CD8-positive, alpha-beta memory T cell (primary cell): ENCODE measurements around the gene ANKRD63. TPM values are rescaled to one million over a fixed set of nuclear protein-coding genes. Genes with fewer than 3 reads are reported as not detected.

Experiments
- CTCF ChIA-PET: fragments of 350-600 bp; sonication (Branson Sonifier 250); formaldehyde crosslinking; loops from one replicate; lab custom pipeline; 2021; ENCODE audit warnings: antibody characterized with exemption; lab: Charles Lee
- POLR2A ChIA-PET: fragments of 350-600 bp; sonication (Branson Sonifier 250); formaldehyde crosslinking; loops from one replicate; lab custom pipeline; 2021; ENCODE audit warnings: antibody characterized with exemption; lab: Charles Lee
- DNase-seq, 5 donors: peaks; one replicate each; pipeline versions ENCODE4 v3.0.0 to v3.0.0-alpha.2; 2020 to 2022; ENCODE audit warnings: mixed read lengths in 1 of 5
- H3K27ac ChIP-seq: one replicate; pipeline ENCODE4 v1.7.0; 2013; ENCODE audit warnings: low read depth, mild to moderate bottlenecking, low read length, moderate library complexity
- H3K27me3 ChIP-seq: 2 replicates; pipeline ENCODE4 v1.7.0; 2013; ENCODE audit warnings: low read length, mild to moderate bottlenecking; ENCODE audit not compliant: insufficient read depth, poor library complexity, severe bottlenecking
- H3K36me3 ChIP-seq: 2 replicates; pipeline ENCODE4 v1.7.0; 2013; ENCODE audit warnings: mild to moderate bottlenecking, low read length, moderate library complexity; ENCODE audit not compliant: insufficient read depth
- H3K4me1 ChIP-seq: 2 replicates; pipeline ENCODE4 v1.7.0; 2013; ENCODE audit warnings: mild to moderate bottlenecking, low read length, moderate library complexity; ENCODE audit not compliant: insufficient read depth
- H3K4me3 ChIP-seq: 2 replicates; pipeline ENCODE4 v1.7.0; 2013; ENCODE audit warnings: mild to moderate bottlenecking, low read length
- H3K9me3 ChIP-seq: 2 replicates; pipeline ENCODE4 v1.7.0; 2013; ENCODE audit warnings: mild to moderate bottlenecking, low read length
- H3K27ac Mint-ChIP-seq, 8 donors: one replicate each; pipeline ENCODE4 v1.8.0; 2020 to 2021; ENCODE audit warnings: mixed read lengths in 8 of 8, mild to moderate bottlenecking in 6 of 8, inconsistent platforms in 3 of 8, moderate library complexity in 3 of 8
- H3K27me3 Mint-ChIP-seq, 2 donors: one replicate each; pipeline ENCODE4 v1.8.0; 2020 to 2021; ENCODE audit warnings: mixed read lengths in 2 of 2, mild to moderate bottlenecking in 1 of 2, moderate library complexity in 1 of 2
- H3K36me3 Mint-ChIP-seq, 3 donors: one replicate each; pipeline ENCODE4 v1.8.0; 2020 to 2021; ENCODE audit warnings: mixed read lengths in 3 of 3, inconsistent platforms in 1 of 3, mild to moderate bottlenecking in 1 of 3
- H3K4me1 Mint-ChIP-seq, 3 donors: one replicate each; pipeline ENCODE4 v1.8.0; 2020 to 2021; ENCODE audit warnings: mixed read lengths in 3 of 3, inconsistent platforms in 1 of 3, mild to moderate bottlenecking in 1 of 3
- H3K4me3 Mint-ChIP-seq, 7 donors: one replicate each; pipeline ENCODE4 v1.8.0; 2020 to 2021; ENCODE audit warnings: mixed read lengths in 7 of 7, mild to moderate bottlenecking in 6 of 7, moderate library complexity in 4 of 7, inconsistent platforms in 2 of 7
- H3K9me3 Mint-ChIP-seq, 5 donors: one replicate each; pipeline ENCODE4 v1.8.0; 2020 to 2022; ENCODE audit warnings: mixed read lengths in 5 of 5, mild to moderate bottlenecking in 3 of 5, moderate library complexity in 2 of 5, inconsistent platforms in 1 of 5
- polyA plus RNA-seq: library from polyadenylated mRNA; unstranded; fragments of 300-500 nt; fragmentation: Illumina TruSeq; gene quantifications from one replicate; pipeline ENCODE4 v1.2.3, GENCODE V29; 2021
- total RNA-seq, 2 experiments: library from RNA; stranded (reverse); gene quantifications; one replicate each; pipeline ENCODE4 v1.2.3, GENCODE V29; 2021

ANKRD63 gene
- total and polyA plus RNA-seq, 3 experiments from 2014 or later, result not detected

GRCh38 chr15:40293905-40294895 lies 11.3 kb upstream of the ANKRD63 start:
- no peak overlapping the region for H3K4me3 Mint-ChIP-seq
- Histone ChIP-seq H3K27me3 (no peaks in the 10 kb centered on the region), H3K9me3 (no peaks in the 10 kb centered on the region), H3K4me1 (no peaks in the 10 kb centered on the region), H3K27ac (no peak overlapping the region), H3K36me3 (peaks cover 11% of the 10 kb centered on the region), H3K4me3 (no peak overlapping the region)
- peaks cover 2 to 81% (median 15%) of the 10 kb centered on the region in 3 donors for H3K36me3 Mint-ChIP-seq
- no peaks in the 10 kb centered on the region for H3K9me3 Mint-ChIP-seq
- H3K27ac Mint-ChIP-seq, result peak overlapping the region in 1 of 8 donors; percentile 79
- POLR2A ChIA-PET, result interaction anchor here (0.8 kb wide), 1 partner anchor 13 kb away, joined by 3 read pairs; the partner anchor contains the start of gene PLCB2
- H3K4me1 Mint-ChIP-seq, result no peaks in the 10 kb centered on the region
- CTCF ChIA-PET, result interaction anchor here (1.0 to 1.4 kb wide), 6 partner anchors 13 to 50 kb away, joined by 3 to 6 read pairs (median 4); partner anchors contain the start of gene PLCB2
- DNase-seq, result no peak
- no peaks in the 10 kb centered on the region for H3K27me3 Mint-ChIP-seq

GRCh38 chr15:40293006-40293405 lies 10.1 kb upstream of the ANKRD63 start:
- no peaks in the 10 kb centered on the region for H3K9me3 Mint-ChIP-seq
- H3K9me3 ChIP-seq, result no peaks in the 10 kb centered on the region
- H3K4me3 Mint-ChIP-seq, result no peak overlapping the region
- DNase-seq, result no peak
- no peak overlapping the region for H3K4me3 ChIP-seq
- POLR2A ChIA-PET, result interaction anchor here (0.8 kb wide), 1 partner anchor 14 kb away, joined by 3 read pairs; the partner anchor contains the start of gene PLCB2
- H3K4me1 Mint-ChIP-seq, result no peaks in the 10 kb centered on the region
- CTCF ChIA-PET, result interaction anchor here (1.0 to 1.4 kb wide), 3 partner anchors 14 to 51 kb away, joined by 3 to 4 read pairs (median 3); no protein-coding TSS in a partner anchor
- no peak overlapping the region for H3K27ac ChIP-seq
- peaks cover 0 to 79% (median 12%) of the 10 kb centered on the region in 3 donors for H3K36me3 Mint-ChIP-seq
- H3K27ac Mint-ChIP-seq, result peak overlapping the region in 2 of 8 donors; percentile 32 to 36
- H3K27me3 Mint-ChIP-seq, result no peaks in the 10 kb centered on the region
- no peaks in the 10 kb centered on the region for H3K27me3 ChIP-seq
- H3K36me3 ChIP-seq, result peaks cover 7% of the 10 kb centered on the region
- no peaks in the 10 kb centered on the region for H3K4me1 ChIP-seq

- H3K36me3 Mint-ChIP-seq, result peaks cover 0 to 78% (median 12%) of the 10 kb centered on the region in 3 donors
- POLR2A ChIA-PET, result no interaction called here
- peaks cover 7% of the 10 kb centered on the region for H3K36me3 ChIP-seq
Measured at GRCh38 chr15:40292246-40292645, 9.4 kb upstream of the ANKRD63 start.

GRCh38 chr15:40290918-40291574 lies 8.2 kb upstream of the ANKRD63 start:
- Histone ChIP-seq H3K9me3 (no peaks in the 10 kb centered on the region), H3K27ac (no peak overlapping the region), H3K4me3 (no peak overlapping the region), H3K36me3 (peaks cover 7% of the 10 kb centered on the region), H3K4me1 (no peaks in the 10 kb centered on the region), H3K27me3 (no peaks in the 10 kb centered on the region)
- CTCF ChIA-PET, result interaction anchor here (0.9 to 2.7 kb wide), 7 partner anchors 11 to 131 kb away, joined by 3 to 9 read pairs (median 3); partner anchors contain the start of genes INAFM2 and PLCB2
- Mint-ChIP-seq H3K9me3 (no peaks in the 10 kb centered on the region), H3K27ac (no peak overlapping the region), H3K4me3 (no peak overlapping the region), H3K4me1 (no peaks in the 10 kb centered on the region), H3K36me3 (peaks cover 0 to 72% (median 7%) of the 10 kb centered on the region in 3 donors), H3K27me3 (no peaks in the 10 kb centered on the region)
- POLR2A ChIA-PET, result no interaction called here
- no peak for DNase-seq

More at GRCh38 chr15:40292246-40292645, 9.4 kb upstream of the ANKRD63 start:
- Mint-ChIP-seq H3K4me1 (no peaks in the 10 kb centered on the region), H3K9me3 (no peaks in the 10 kb centered on the region), H3K4me3 (no peak overlapping the region), H3K27me3 (no peaks in the 10 kb centered on the region), H3K27ac (peak overlapping the region in 2 of 8 donors; percentile 33 to 61)
- CTCF ChIA-PET, result interaction anchor here (1.0 to 1.8 kb wide), 3 partner anchors 16 to 52 kb away, joined by 3 to 6 read pairs (median 3); partner anchors contain the start of gene PLCB2
- Histone ChIP-seq H3K4me3 (no peak overlapping the region), H3K9me3 (no peaks in the 10 kb centered on the region), H3K27me3 (no peaks in the 10 kb centered on the region), H3K27ac (no peak overlapping the region), H3K4me1 (no peaks in the 10 kb centered on the region)
- DNase-seq, result no peak

GRCh38 chr15:40290545-40290917 lies 7.7 kb upstream of the ANKRD63 start:
- no peak overlapping the region for H3K4me3 Mint-ChIP-seq
- Histone ChIP-seq H3K9me3 (no peaks in the 10 kb centered on the region), H3K36me3 (peaks cover 7% of the 10 kb centered on the region), H3K4me1 (no peaks in the 10 kb centered on the region), H3K27ac (no peak overlapping the region), H3K27me3 (no peaks in the 10 kb centered on the region), H3K4me3 (no peak overlapping the region)
- H3K36me3 Mint-ChIP-seq, result peaks cover 0 to 67% (median 6%) of the 10 kb centered on the region in 3 donors
- no peaks in the 10 kb centered on the region for H3K4me1 Mint-ChIP-seq
- H3K27me3 Mint-ChIP-seq, result no peaks in the 10 kb centered on the region
- POLR2A ChIA-PET, result no interaction called here
- CTCF ChIA-PET, result interaction anchor here (1.0 to 2.7 kb wide), 7 partner anchors 11 to 132 kb away, joined by 3 to 9 read pairs (median 5); partner anchors contain the start of genes INAFM2 and PLCB2
- DNase-seq, result no peak
- peak overlapping the region in 1 of 8 donors; percentile 36 for H3K27ac Mint-ChIP-seq
- no peaks in the 10 kb centered on the region for H3K9me3 Mint-ChIP-seq

GRCh38 chr15:40289140-40289775 lies 6.4 kb upstream of the ANKRD63 start:
- Mint-ChIP-seq H3K27me3 (no peaks in the 10 kb centered on the region), H3K27ac (no peak overlapping the region), H3K4me1 (no peaks in the 10 kb centered on the region), H3K4me3 (no peak overlapping the region), H3K9me3 (no peaks in the 10 kb centered on the region), H3K36me3 (peaks cover 0 to 55% (median 3%) of the 10 kb centered on the region in 3 donors)
- ChIA-PET POLR2A (interaction anchor here (1.0 kb wide), 1 partner anchor 14 kb away, joined by 3 read pairs; no protein-coding TSS in a partner anchor), CTCF (interaction anchor here (1.2 to 2.7 kb wide), 6 partner anchors 11 to 55 kb away, joined by 3 to 10 read pairs (median 8); partner anchors contain the start of gene PLCB2)
- H3K27ac ChIP-seq, result no peak overlapping the region
- no peaks in the 10 kb centered on the region for H3K4me1 ChIP-seq
- peaks cover 7% of the 10 kb centered on the region for H3K36me3 ChIP-seq
- no peak overlapping the region for H3K4me3 ChIP-seq
- H3K27me3 ChIP-seq, result no peaks in the 10 kb centered on the region
- no peak for DNase-seq
- no peaks in the 10 kb centered on the region for H3K9me3 ChIP-seq

GRCh38 chr15:40287968-40288367 lies 5.1 kb upstream of the ANKRD63 start:
- H3K4me3 ChIP-seq, result no peak overlapping the region
- H3K36me3 Mint-ChIP-seq, result peaks cover 0 to 46% (median 2%) of the 10 kb centered on the region in 3 donors

More at GRCh38 chr15:40287968-40288367, 5.1 kb upstream of the ANKRD63 start:
- Mint-ChIP-seq H3K27me3 (no peaks in the 10 kb centered on the region), H3K4me3 (no peak overlapping the region), H3K4me1 (peaks cover 0 to 3% (median 0%) of the 10 kb centered on the region in 3 donors), H3K27ac (no peak overlapping the region), H3K9me3 (no peaks in the 10 kb centered on the region)
- Histone ChIP-seq H3K36me3 (peaks cover 7% of the 10 kb centered on the region), H3K27ac (no peak overlapping the region), H3K4me1 (no peaks in the 10 kb centered on the region), H3K9me3 (no peaks in the 10 kb centered on the region), H3K27me3 (no peaks in the 10 kb centered on the region)
- POLR2A ChIA-PET, result no interaction called here
- CTCF ChIA-PET, result interaction anchor here (2.0 to 2.4 kb wide), 2 partner anchors 13 to 19 kb away, joined by 7 to 10 read pairs; partner anchors contain the start of gene PLCB2
- DNase-seq, result no peak
